Subcutaneous preadipocyte (primary cell): ENCODE measurements around the gene ANO5. TPM values are rescaled to one million over a fixed set of nuclear protein-coding genes. Genes with fewer than 3 reads are reported as not detected.

ENCODE experiments used
- total RNA-seq: library from RNA; depleted of rRNA; stranded (reverse); fragments of >200 nt; gene quantifications from 2 replicates; pipeline ENCODE4 v1.2.3, GENCODE V29; 2012

Gene ANO5, protein sequence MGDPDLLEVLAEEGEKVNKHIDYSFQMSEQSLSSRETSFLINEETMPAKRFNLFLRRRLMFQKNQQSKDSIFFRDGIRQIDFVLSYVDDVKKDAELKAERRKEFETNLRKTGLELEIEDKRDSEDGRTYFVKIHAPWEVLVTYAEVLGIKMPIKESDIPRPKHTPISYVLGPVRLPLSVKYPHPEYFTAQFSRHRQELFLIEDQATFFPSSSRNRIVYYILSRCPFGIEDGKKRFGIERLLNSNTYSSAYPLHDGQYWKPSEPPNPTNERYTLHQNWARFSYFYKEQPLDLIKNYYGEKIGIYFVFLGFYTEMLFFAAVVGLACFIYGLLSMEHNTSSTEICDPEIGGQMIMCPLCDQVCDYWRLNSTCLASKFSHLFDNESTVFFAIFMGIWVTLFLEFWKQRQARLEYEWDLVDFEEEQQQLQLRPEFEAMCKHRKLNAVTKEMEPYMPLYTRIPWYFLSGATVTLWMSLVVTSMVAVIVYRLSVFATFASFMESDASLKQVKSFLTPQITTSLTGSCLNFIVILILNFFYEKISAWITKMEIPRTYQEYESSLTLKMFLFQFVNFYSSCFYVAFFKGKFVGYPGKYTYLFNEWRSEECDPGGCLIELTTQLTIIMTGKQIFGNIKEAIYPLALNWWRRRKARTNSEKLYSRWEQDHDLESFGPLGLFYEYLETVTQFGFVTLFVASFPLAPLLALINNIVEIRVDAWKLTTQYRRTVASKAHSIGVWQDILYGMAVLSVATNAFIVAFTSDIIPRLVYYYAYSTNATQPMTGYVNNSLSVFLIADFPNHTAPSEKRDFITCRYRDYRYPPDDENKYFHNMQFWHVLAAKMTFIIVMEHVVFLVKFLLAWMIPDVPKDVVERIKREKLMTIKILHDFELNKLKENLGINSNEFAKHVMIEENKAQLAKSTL
- total RNA-seq = not detected in 2 replicates

DNA sequence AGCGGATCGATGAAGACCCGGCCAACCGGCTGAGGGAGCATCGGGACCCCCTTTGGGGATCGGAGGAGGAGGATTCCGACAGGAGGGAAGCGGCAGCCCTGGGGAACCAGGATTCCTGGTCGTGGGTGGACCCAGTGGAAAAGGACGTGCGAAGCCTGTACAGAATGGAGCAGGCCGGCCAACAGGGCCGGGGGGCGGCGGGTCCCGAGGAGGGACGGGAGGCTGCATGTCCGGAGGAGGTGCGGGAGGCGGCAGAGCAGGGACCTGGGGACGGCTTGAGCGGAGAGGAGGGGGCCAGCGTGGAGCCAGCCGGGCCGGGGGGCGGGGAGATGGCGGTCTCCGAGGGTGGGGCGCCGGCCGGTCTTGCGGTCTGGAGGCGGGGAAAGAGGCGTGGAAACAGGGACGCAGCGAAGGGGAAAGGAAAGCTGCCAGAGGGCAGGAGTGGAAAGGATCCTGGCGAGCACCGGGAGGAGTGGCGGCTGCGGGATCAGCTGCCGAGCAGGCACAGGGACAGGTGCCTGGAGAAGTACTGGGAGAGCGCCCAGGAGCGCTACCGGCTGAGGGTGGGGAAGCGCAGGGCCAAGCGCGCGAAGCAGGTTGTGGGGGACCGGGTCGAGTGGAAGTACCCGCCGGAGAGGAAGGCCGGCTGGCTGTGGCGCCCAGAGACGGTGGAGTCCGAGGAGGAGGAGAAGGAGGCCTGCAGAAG lies at the start of gene ANO5:
TSS of gene ANO5 (plus strand) at position 444 of the 706 bp plus-strand sequence. CDS start 408 bp downstream, outside the sequence.

Other genes starting within 250 kb of the ANO5 start
- gene SLC17A6, start 145.3 kb downstream of the ANO5 start, total RNA-seq = not detected in 2 replicates